GM19452 (cell line): Measurements from ENCODE around the gene KCNQ2.
"Not testable (repeated sequence)": the region's sequence is repeated elsewhere in the genome, so short reads cannot be mapped to it uniquely, and the experiment has no call there.

Experiments used
- ATAC-seq: cut with Tn5 transposase; IDR thresholded peaks from one replicate; pipeline ENCODE4 v1.9.1; 2021; ENCODE audit not compliant: unreplicated experiment

KCNQ2 gene

DNA sequence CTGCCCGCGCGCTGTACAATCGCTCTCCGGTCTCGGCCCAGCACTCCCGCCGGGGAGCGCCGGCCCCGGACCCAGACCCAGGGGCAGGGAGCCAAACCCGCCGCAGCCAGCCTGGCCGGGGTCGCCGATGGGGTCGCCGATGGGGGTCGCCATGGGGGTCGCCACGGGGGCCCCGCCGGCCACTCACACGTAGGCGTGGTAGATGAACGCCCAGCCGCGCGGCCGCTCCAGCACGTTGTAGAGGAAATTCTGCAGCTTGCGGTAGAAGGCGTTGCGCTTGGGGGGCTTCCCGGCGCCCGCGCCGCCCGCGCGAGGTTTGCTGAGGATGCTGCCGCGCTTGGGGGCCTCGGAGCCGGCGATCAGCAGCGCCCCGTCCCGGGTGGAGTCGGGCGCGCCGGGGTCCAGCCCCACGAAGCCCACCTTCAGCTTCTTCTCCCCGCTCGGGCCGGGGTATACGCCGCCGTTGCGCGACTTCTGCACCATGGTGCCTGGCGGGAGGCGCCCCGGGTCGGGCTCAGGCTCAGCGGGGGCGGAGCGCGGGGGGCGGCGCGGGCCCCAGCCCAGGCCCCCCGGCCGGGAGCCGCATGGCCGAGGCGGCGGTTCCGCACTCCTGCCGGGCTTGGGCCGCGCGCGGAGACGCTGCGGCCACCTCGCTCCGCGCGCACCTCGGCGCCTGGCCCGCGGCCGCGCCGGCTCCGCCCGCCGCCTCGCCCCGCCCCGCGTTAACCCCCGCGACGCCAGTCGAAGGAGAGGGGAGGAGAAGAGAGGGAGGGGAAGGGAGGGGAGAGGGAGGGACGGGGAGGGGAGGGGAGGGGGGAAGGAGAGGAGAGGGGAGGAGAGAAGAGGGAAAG, at the start of gene KCNQ2:
Gene KCNQ2, minus strand, starts transcription at position 675 of the 851 bp plus-strand sequence. Its CDS starts 192 bp downstream, at position 483.
- ATAC-seq = no peak

DNA sequence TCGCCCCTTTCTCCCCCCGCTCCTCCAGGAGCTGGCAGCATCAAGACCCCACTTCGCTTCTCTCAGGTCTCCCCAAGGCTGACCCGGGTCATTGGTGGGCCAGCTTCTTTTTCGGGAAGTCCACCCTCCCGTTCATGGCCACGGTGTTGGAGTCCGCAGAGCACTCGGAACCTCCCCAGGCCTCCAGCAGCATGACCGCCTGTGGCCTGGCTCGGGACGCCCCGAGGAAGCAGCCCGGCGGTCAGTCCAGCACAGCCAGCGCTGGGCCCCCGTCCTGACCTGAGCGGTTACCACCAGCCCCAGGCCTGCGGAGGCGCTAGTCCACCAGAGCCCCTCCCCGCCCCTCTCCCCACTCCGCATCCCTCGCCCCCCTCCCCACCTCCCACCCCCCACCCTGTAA, 49.1 kb upstream of the KCNQ2 start:
- no peak for ATAC-seq

DNA sequence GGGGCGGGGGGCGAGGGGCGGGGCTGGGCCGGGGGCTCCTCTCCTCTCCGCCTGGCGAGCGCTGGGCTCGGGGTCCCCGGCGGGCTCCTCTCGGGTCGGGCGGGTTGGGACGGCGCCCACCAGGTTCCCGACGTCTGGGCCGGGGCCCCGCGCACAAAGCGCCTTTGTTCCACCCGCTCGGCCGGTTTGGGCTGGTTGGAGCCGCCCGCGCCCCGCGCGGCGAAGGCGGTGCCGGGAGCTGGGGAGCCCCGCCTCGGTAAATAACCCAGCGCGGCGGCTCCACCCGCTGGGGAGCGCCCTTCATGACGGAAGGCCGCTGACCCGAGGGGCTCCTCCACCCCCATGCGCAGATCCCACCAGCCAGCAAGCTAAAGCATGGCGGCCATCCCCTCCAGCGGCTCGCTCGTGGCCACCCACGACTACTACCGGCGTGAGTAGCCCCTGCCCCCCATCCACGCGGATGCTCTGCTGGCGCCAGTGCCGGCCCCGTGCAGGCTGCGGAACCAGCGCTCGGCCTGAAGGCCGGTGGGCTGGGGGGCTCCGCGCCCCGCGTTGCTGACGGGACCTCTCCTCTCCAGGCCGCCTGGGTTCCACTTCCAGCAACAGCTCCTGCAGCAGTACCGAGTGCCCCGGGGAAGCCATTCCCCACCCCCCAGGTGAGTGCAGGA, 48.6 kb upstream of the KCNQ2 start:
- peak; percentile 48 for ATAC-seq

DNA sequence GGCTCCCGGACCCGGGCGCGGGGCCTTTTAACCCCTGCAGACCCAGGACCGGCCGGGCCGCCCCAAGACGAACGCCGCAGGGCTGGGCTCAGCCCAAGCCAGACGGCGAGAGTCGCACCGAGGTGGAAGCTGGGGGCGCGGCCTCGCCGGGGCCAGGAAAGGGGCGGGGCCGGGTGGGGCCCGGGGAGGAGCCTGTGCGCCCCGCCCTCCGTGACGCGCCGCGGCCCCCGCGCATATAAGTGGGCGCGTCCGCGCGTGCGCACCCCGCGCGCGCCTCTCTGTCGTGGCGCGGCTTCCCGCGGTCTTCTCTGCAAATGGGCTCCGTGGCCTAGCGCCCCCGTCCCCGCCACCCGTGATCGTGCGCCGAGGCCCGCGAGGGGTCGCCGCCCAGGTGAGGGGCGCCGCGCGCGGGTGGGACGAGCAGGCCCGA, 48.1 kb upstream of the KCNQ2 start, which contains the start of gene PPDPF:
Gene PPDPF, plus strand, starts transcription at position 262 of the 430 bp plus-strand sequence. CDS start 544 bp downstream, outside the sequence.
- peak; percentile 60 for ATAC-seq

DNA sequence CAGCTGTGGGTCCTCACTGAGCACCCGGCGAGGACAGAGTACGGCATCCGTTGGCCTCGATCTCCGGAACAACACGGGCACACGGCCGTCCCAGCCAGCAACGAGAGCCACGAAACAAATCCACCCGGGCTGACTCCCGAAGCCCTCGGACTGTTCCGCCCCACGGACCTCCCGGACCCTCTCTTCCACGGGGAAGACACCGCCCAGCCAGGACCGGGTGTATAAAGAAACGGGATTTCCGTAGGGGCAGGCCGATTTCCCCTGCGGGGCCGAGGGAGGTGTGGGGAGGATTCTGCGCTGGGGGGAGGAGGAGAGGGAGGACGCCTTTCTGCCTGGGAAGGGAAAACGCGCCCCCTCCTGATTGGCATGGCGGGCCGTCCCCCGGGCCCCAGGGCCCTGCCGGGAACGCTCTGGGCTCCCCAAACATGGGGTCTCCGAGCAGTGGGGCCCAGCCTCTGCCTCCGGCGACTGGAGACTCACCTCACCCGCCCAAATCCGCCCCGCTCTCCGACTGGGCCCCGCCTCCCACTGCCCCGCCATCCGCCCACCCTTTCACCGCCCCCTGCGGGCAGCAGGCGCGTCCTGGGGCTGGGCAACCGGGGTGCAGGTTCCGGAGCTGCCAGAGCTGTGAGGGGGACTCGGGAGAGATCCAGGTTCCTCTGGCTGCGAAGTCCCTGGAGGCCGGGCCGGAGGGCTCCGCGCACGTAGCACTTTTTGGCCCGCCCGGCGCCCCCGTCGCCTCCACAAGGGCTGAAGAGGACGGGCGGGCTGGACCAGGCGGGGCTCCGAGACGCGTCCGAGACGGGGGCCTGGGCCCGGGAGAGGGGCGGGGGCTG, 47.4 kb upstream of the KCNQ2 start:
- peak; percentile 36 for ATAC-seq

DNA sequence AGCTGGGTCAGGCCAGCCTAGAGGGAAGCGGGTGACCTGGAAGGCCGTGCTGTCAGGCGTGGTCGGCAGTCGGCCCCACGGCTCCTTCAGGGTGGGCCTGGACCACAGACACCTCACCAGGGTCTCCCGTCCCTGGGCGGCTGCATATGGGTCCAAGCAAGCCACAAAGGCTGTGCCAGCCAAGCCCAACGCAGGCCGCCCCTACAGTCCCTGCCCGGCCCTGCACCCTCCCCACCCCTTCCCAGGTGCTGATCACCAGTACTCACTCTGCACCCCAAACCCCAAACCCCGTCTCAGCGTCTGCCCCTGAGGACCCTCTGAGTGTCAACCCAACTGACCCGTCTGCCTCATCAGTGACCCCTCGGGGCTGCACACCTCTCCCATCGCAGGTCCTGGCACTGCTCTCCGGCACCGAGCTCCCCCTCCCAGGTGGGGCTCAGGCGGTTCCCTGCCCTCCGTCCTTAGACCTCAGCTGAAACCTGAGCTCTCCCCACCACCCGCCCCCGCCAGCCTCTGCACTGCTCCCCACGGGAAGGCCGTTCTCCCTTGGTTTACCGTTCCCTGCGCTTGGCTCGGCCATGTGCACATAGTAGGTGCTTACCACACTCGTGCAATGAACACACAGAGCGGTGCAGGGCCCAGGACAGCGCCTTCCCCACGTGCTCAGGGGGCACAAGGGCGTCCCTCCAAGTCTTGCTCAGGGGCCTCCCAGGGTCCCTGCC, 46.7 kb upstream of the KCNQ2 start:
- ATAC-seq = no peak

DNA sequence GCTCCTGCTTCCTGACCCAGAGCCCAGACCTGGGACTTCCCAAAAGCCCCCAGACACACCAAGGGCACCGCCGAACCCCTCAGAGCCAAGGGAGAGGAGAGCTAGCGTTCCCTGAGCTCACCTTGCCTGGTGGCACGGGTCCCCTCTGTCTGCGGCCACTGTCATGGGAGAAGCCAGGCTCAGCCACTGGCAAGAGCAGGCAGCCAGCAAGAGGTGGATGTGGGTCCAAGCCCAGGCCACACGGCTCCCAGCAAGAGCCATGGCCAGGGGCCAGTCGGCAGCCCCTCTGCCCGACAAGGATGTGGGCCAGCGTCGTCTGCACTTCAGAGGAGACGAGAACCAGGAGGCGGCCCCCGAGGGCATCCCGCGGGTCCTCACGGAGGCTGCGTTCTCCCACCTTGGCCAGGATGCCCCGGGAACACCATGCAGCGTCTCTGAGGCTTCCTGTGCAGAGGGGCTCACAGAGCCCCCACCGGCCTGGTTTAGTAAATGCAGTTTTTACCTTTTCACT, 46.0 kb upstream of the KCNQ2 start:
- no peak for ATAC-seq

DNA sequence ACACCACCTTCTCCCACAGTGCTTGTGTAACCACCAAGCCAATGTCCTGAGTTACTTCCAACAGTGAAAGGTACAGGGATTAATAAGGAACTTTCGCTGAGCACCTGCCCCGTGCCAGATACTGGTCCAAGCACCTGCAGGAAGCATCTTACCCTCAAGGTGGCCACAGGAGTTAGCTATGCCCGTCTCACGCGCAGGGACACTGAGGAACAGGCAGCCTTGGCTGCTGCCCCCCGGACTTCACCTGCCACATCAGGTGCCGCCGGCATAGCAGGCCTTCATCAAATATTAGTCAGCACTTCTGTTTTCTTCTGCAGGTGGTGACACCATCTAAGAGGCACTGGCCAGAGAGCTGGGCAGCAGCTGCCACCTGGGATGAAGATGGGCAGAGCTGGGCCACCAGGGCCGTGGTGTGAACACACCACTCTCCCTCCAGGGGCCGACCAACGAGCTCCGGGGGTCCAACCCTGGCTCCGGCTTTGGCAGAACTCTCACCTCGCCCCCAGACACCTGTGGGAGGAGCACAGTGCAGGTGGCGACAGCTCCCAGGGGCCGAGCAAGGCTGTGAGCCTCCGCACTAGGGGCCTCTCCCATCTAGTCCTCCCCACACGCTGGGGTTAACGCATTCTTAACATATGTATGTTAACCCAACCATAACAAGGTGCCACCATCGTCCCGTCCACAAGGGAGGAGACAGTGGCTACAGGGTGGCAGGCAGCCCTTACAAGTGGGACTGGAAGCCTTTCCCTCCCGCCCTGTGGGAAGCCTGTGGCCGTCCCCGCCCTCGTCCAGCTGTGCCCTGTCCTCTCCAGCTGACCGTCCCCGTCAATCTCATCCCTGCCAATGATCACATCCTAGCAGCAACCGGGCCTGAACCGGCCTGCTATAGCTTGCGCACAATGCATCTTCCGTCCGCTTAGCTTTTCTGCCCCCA, 45.2 kb upstream of the KCNQ2 start:
- ATAC-seq = no peak

DNA sequence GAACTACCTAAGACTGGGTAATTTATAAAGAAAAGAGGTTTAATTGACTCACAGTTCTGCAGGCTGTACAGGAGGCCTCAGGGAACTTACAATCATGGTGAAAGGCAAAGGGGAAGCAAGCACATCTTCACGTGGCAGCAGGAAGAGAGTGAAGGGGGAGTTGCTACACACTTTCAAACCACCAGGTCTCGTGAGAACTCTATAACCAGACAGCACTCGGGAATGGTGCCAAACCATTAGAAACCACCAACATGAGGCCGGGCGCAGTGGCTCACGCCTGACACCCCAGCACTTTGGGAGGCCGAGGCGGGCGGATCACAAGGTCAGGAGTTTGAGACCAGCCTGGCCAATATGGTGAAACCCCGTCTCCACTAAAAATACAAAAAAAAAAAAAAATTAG, 42.1 kb upstream of the KCNQ2 start:
- ATAC-seq = not testable (repeated sequence)

DNA sequence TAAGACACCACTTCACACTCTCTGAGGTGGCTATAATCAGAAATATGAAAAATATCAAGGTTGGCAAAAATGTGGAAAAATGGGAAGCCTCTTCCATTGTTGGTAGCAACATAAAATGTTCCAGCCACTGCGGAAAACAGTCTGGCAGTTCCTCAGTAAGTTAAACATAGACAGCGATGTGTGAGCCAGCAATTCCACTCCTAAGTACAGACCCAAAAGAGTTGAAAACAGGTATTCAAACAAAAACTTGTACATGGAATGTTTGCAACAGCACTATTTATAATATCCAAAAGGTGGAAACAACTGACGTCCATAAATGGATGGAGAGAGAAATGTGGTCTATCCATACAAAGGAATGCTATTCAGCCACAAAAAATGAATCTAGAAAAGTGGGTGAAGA, 40.8 kb upstream of the KCNQ2 start:
- no peak for ATAC-seq

DNA sequence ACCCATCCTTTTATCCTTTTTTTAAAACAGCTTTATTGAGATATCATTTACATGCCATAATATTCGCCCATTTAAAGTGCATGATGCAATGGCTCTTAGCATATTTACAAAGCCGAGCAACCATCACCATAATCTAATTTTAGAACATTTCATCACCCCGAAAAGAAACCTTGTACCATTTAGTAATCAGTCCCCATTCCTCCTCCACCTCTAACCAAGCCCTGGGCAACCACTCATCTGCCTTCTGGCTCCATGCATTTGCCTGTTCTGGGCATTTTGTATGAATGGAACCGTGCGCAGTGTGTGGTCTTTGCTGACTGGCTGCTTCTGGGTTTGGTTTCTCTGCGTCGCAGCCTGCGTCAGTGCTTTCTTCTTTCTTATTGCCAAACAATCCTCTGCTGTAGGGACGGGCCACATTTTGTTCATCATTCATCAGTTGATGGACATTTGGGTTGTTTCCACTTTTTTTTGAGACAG, 36.7 kb upstream of the KCNQ2 start:
- no peak for ATAC-seq

DNA sequence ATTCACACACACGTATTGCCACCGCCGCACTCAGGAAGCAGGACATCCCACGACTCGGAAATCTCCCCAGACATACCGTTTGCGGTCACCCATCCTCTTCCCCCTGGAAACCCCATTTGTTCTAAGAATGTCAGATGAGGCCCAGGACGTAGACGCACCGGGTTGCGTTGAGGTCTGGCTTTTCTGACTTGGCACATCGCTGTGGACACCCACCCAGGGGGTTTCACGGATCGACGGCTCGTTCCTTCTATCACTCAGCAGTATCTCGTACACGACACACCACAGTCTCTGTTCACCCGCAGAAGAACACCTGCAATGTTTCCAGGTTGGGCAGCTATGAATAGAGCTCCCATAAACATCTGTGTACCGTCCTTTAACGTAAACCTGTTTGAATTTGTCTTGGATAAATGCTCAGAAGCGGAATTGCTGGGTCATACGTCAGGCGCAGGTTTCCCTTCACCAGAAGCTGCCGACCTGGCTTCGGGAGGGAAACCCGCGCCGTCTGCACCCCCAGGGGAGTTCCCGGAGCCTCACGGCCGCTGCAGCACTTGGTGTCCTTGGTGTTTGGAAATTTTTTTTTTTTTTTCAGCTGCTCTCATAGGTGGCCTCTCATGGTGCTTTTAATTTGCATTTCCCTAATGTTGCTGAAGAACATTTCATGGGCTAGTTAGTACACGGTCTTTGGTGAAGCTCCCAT, 35.8 kb upstream of the KCNQ2 start:
- ATAC-seq = no peak

DNA sequence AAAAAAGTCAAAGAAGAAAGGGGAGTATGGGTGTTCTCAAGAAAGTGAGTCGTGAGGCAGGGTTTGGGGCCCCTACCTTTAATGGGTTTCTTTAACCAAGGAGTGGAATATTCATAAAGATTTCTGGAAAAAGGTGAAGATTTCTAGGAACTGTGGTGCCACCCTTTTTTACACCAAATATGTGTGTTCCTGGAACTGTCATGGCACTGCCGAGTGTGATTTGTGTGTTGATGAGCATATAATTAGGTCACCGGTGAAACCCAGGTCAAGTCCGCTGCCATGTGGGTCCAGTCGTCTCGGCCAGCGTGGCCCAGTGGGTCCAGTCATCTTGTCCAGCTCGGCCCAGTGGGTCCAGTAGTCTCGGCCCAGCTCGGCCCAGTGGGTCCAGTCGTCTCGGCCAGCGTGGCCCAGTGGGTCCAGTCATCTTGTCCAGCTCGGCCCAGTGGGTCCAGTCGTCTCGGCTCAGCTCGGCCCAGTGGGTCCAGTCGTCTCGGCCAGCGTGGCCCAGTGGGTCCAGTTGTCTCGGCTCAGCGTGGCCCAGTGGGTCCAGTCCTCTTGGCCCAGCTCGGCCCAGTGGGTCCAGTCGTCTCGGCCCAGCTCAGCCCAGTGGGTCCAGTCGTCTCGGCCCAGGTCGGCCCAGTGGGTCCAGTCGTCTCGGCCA, 34.8 kb upstream of the KCNQ2 start:
- no peak for ATAC-seq

DNA sequence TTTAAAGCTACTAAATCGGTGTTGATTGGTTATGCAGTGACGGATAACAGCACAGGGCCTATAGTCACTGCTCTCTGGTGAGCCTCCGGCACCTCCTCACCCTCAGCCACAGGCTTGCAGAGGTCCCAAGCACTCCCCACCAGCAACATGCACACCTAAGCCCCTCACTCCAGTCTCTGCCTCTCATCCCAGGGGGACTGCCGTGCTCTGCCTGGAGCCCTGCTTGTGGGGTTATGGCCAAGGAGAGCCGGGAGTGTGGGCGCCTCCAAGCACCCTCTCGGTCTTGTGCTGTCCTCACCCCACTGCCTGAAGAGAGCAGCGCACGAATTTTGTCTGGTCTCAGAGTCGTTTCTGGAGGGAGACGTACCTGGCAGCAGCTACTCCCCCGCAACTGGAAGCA, 33.3 kb upstream of the KCNQ2 start:
- no peak for ATAC-seq

DNA sequence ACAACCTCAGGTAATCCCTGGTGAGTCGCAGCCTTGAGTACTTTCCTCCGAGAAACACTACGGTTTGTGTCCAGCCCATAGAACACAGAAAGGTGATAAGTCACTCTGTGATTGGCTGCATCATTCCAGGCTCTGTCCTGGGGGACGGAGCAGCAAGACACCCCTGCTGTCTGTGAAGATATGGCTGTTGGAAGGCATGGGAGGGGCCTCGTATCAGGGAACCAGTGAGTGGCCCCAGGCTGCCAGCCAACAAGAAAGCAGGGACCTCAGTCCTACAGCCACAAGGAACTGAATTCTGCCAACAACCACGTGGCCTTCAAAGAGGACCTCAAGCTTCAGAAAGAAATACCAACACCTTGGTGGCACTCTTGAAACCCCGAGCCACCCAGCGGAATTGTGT, 32.8 kb upstream of the KCNQ2 start:
- no peak for ATAC-seq

DNA sequence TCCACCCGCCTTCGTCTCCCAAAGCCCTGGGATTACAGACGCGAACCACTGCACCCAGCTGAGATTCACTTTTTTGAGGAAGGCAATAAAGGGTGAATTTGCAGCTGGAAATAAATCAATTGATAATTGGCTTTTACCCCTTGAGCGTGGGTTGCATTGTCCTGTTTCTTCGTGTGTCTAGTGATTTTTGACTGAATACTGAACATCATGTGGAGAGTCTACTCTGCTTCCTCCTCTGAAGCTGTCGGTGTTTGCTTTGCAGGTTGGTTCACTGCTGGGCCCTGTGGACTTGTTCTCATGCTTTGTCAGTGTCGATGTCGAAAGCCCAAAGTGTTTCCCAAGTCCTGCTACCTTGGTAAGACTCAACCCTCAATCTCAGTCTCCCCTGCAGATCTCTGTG, 32.2 kb upstream of the KCNQ2 start:
- ATAC-seq = no peak

DNA sequence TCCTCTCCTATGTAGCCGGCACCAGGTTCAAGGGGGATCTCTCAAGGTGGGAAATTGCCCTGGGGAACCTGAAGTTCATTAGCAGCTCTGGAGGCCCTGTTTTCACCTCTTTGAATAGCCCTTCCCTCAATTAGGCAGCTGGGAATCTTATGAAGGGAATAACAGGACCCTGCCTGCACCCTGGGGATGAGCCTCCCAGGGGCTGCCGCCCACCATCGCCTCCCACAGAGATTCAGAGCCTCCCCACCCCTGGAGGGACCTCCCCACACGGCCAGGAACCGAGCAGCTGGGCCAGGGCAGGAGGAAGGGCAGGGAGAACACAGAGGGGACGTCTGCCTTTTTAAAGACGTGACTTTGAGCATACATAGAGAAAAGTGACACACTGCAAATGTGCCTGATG, 31.1 kb upstream of the KCNQ2 start:
- no peak for ATAC-seq

DNA sequence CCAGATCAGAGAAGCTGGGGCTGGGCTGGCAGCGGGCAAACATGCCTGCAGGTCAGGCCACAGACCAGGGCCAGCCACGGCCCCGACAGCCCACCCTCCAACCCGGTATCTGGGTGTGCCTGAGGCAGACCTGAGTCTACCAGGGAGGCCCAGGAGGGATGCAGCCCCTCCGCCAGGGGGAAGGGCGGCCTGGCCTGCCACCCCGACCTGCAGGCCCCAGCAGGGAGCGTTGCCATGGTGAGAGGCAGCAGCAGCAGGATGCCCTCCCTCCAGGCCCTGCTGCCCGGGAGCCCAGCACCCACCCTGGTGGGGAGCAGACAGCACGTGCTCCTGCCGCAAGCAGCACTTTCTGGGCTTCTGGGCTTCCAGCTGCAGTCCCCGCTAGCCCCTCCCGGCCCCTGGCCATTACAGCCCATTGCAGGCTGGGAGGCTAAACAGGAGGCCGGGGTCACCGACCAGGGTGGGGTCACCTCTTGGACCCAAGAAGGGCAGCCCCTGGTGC, 30.3 kb upstream of the KCNQ2 start:
- no peak for ATAC-seq
